ENCODE measurements around the gene ERCC4.
A peak's percentile ranks its signal among the peaks of the same experiment; 100 is the strongest.

The ERCC4 gene

DNA sequence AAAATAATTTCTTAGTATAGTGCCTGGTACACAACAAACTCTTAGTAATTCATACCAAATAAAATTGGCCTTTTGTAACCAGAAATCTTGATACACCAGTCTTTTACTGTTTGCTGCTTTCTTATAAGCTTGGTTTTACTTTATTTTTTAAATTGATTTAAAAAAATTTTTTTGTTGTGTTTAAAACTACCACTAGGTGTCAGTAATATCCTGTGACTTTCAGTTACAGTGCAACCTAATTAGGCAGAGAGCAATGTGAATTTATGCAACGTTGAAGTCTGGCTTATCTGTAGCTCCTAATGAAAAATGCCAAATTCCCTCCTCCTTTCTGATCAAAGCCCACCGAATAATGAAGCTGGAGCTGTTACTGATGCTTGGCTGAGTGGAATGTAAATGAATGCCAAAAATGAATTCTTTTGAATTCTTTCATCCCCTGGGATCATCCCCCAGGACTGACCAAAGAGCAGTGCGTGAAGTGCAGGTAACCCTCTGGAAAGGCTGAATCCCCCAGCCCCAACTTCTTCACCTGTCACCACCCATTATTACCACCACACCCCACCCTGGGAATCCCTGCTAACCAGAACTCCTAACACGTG is 3.8 kb downstream of the ERCC4 start:
- H3K27ac ChIP-seq = no peak overlapping the region

DNA sequence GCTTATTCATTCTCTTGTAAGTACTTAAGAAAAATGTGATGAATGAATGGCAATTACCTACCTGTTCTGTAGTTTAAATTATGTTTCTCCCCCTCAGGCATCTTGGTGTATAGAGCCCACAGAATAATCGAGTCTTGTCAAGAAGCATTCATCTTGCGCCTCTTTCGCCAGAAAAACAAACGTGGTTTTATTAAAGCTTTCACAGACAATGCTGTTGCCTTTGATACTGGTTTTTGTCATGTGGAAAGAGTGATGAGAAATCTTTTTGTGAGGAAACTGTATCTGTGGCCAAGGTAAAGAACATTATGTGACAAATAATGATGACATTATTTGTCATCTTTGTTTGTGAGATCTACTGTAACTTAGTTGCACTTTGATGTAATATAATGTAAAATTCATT is 6.5 kb downstream of the ERCC4 start:
- TF ChIP-seq, protein P1, sequence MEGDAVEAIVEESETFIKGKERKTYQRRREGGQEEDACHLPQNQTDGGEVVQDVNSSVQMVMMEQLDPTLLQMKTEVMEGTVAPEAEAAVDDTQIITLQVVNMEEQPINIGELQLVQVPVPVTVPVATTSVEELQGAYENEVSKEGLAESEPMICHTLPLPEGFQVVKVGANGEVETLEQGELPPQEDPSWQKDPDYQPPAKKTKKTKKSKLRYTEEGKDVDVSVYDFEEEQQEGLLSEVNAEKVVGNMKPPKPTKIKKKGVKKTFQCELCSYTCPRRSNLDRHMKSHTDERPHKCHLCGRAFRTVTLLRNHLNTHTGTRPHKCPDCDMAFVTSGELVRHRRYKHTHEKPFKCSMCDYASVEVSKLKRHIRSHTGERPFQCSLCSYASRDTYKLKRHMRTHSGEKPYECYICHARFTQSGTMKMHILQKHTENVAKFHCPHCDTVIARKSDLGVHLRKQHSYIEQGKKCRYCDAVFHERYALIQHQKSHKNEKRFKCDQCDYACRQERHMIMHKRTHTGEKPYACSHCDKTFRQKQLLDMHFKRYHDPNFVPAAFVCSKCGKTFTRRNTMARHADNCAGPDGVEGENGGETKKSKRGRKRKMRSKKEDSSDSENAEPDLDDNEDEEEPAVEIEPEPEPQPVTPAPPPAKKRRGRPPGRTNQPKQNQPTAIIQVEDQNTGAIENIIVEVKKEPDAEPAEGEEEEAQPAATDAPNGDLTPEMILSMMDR (conservative IDR thresholded peaks at IDR 0.05) = no peak
- no peak for TF ChIP-seq ZFX (IDR thresholded peaks at IDR 0.05)
- H3K27ac ChIP-seq = no peak overlapping the region

More for the DNA sequence above, 3.8 kb downstream of the ERCC4 start:
- TF ChIP-seq ZFX (IDR thresholded peaks at IDR 0.05) = no peak
- TF ChIP-seq, protein P1 (conservative IDR thresholded peaks at IDR 0.05) = peak; percentile 72

DNA sequence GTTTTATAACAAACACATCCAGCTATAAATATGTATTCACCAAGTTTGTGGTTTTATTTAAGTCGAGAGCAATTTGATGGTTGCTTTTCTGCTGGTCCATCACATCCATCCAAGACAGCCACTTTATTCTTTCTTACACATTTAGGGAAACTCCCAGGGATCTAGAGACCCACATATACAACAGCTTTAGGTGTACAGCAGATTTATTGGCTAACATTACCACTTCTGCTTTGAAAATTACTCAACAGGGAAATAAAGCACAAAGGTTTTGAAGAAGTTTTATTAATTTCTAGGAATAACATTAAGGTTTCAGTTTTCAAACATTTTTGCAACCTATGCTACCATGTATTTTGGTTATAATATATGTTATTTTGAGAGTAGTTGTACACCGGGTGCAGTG is 6.9 kb downstream of the ERCC4 start:
- H3K27ac ChIP-seq = no peak overlapping the region
- TF ChIP-seq ZFX (IDR thresholded peaks at IDR 0.05) = no peak
- TF ChIP-seq, protein P1 (conservative IDR thresholded peaks at IDR 0.05) = no peak

DNA sequence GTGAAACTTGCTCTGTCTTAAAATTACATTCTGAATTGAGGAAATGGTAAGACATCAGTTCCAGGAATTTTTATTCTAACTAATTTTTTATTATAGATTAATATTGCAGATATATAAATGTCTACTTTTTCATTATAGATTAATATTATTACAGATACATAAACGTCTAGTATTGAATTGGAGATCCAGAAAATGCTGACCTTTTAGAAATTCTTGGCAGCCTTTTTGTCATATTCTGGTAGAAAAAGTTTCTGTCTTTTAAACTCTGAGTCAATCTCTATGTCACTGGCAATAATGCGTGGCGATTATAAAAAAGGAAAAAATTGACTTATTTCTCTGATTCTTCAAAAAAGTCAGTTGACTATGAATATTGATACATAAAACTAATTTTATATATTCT is 8.7 kb downstream of the ERCC4 start:
- no peak overlapping the region for H3K27ac ChIP-seq
- TF ChIP-seq, protein P1 (conservative IDR thresholded peaks at IDR 0.05) = no peak

DNA sequence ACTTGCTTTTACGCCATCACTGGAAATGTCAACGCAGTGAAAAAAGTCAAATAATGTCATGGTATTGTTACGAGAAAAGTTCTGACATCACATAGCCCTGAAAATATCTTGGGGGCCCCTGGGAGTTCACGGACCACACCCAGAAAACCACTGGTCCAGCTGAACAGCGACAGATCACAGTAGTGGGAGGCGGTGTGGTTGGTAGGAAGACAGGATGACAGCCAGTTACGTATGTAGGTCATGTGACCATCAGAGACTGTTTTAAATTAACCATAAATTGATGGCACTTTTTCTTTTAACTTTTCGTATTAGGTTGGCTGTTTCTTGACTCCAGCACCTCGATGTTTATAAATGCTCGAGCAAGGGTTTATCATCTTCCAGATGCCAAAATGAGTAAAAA is 11.9 kb downstream of the ERCC4 start:
- TF ChIP-seq, protein P1 (conservative IDR thresholded peaks at IDR 0.05) = no peak
- no peak for TF ChIP-seq ZFX (IDR thresholded peaks at IDR 0.05)

DNA sequence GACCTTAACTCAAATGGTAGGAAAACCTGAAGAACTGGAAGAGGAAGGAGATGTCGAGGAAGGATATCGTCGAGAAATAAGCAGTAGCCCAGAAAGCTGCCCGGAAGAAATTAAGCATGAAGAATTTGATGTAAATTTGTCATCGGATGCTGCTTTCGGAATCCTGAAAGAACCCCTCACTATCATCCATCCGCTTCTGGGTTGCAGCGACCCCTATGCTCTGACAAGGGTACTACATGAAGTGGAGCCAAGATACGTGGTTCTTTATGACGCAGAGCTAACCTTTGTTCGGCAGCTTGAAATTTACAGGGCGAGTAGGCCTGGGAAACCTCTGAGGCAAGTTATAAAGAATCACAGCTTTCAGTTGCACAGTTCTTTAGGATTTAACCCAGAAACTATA is 15.5 kb downstream of the ERCC4 start:
- TF ChIP-seq, protein P1 (conservative IDR thresholded peaks at IDR 0.05) = peak; percentile 71
- TF ChIP-seq ZFX (IDR thresholded peaks at IDR 0.05) = no peak
- no peak overlapping the region for H3K27ac ChIP-seq

More for the DNA sequence above, 11.9 kb downstream of the ERCC4 start:
- no peak overlapping the region for H3K27ac ChIP-seq

DNA sequence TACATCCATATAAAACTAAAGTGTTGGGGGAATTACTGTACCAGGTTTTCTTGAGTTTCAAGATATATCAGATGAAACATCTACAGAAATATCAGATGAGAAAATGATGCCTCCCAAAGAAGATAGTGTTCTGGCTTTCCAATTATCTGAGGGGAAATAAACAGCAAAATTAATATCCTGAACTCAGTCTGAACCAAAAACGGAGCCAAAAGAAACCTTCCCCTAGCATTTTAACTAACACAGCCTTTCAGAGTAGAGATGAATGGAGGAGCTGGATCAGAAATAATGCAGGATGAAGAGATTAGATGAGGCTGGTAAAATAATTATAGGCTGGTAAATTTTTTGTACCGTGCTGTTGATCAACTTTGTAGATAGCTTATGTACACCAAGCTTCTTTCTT is 16.2 kb downstream of the ERCC4 start:
- no peak overlapping the region for H3K27ac ChIP-seq
- TF ChIP-seq, protein P1 (conservative IDR thresholded peaks at IDR 0.05) = no peak
- TF ChIP-seq ZFX (IDR thresholded peaks at IDR 0.05) = no peak
